GM18505 (cell line): ENCODE results near the gene ACP6.
"Not testable (repeated sequence)": the region's sequence is repeated elsewhere in the genome, so short reads cannot be mapped to it uniquely, and the experiment has no call there.

Experiments
- ATAC-seq: cut with Tn5 transposase; IDR thresholded peaks from one replicate; pipeline ENCODE4 v1.9.1; 2021; ENCODE audit not compliant: unreplicated experiment
- POLR2A ChIP-seq: IDR thresholded peaks from 4 replicates; pipeline ENCODE4 v1.6.1; 2011; ENCODE audit warnings: borderline replicate concordance; ENCODE audit not compliant: insufficient read depth, insufficient read length; ENCODE audit errors: extremely low read depth

The ACP6 gene

DNA sequence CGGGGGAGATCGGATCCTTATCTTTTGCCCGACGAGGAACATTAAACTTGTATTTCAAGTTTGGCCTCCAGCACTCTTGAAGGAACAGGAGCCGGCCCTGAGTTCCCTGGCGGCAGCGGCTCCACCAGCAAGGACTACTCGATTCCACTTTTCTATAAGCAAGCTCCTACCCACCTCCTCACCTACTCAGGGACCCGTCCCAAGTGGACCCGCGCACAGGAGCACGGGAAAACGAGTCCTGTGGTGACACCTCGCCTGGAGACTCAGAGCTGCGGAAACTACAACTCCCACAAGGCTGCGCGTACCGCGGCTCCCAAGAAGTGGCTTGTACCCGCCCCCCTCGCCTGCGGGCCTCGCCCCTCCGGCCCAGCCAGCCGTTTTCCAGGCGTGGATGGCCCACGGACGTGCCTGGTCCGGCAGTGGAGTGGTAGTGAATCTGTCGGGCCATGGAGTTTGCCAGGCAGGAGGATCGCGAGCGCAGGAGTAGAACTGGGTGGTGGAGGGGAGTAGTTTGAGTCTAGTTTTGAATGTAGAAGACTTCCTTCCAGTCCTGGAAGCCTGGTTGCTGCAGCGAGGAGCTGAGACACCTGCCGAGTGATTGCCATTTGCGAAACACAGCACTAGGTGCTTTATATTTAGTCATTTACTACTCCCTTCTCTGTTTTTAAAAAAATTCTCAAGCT, at the start of gene ACP6:
Gene ACP6, minus strand, starts transcription at position 206 of the 683 bp plus-strand sequence. CDS start 476 bp downstream, outside the sequence.
- peak; percentile 45 for TF ChIP-seq POLR2A
- peak; percentile 93 for ATAC-seq

DNA sequence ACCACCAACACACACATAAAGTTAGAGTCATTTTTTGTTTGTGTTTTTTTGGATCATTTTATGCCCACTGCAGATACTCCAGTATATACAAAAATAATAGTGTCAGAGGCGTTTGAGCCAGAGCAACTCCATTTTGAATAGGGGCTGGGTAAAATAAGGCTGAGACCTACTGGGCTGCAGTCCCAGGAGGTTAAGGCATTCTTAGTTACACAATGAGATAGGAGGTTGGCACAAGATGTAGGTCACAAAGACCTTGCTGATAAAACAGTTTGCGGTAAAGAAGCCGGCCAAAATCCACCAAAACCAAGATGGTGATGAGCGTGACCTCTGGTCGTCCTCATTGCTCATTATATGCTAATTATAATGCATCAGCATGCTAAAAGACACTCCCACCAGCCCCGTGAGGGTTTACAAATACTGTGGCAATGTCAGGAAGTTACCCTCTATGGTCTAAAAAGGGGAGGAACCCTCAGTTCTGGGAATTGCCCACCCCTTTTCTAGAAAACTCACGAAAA, 49.4 kb upstream of the ACP6 start:
- no peak for TF ChIP-seq POLR2A
- no peak for ATAC-seq

DNA sequence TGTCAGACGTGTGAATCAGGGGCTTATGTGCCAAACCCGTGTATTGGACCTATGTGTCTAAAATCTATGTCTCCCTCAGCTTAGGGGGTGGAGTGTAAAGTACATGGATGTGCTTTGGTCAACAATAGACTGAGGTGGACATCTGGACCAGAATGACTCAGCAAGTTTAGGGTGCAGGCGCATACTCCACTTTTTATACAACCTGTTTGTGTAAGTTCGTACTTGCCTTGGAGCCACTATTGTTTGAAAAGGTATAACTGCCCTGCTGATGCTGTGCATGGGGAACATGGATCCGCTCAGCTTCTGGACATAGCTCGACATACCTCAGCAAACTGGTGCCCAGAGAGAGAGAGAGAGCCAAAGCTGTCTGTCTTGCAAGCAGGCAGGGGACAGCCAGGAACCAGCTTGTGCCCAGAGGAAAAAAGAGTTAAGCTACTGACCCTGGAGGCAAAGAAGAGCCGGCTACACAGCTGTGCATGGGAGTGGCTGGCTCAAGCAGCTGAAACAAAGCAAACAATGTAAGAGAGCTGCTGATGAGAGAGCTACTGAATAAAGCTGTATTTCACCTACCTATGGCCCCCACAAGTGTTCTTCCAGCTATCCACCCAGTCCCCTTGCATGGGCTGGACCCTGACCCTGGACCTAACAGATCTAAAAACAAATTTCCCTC, 48.8 kb upstream of the ACP6 start:
- no peak for TF ChIP-seq POLR2A

DNA sequence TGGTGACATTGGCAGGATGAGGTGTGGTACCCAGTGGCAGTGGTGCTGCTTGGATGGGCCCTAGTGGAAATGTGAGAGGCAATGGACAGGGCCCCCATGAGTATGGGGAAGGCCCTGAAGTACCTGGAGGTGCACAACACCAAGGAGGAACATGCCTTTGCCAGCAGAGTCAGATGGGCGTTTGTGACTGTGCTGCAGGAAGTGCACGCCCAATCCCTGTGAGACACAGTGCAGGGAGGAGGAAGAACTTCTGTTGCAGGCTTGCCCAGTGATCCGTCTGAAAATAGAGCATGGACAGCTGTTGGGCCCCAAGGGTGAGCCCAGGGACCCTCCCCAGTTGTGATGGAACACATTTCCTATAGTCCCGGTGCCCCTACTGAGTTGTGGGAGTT, 47.4 kb upstream of the ACP6 start:
- no peak for ATAC-seq
- TF ChIP-seq POLR2A = no peak

More for the DNA sequence above, 48.8 kb upstream of the ACP6 start:
- no peak for ATAC-seq

DNA sequence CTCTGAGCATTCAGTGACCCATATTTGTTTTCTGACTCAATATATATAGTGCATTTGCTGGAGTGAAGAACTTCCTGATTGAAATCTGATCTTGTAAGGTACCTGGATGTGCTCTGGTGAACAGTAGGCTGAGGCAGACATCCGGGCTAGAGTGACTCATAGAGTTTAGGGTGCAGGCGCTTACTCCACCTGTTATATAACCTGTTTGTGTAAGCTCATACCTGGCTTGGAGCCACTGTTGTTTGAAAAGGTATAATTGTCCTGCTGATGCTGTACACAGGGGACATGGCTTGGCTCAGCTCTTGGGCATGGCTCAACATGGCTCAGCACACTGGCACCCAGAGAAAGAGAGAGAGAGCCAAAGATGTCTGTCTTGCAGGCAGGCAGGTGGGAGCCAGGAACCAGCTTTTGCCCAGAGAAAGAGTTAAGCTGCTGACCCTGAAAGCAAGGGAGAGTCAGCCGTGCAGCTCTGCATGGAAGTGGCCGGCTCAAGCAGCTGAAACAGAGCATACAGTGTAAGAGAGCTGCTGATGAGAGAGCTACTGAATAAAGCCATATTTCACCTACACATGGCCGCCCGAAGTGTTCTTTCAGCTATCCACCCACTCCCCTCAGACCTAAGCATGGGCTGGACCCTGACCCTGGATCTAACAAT, 46.9 kb upstream of the ACP6 start:
- no peak for TF ChIP-seq POLR2A
- ATAC-seq = no peak

DNA sequence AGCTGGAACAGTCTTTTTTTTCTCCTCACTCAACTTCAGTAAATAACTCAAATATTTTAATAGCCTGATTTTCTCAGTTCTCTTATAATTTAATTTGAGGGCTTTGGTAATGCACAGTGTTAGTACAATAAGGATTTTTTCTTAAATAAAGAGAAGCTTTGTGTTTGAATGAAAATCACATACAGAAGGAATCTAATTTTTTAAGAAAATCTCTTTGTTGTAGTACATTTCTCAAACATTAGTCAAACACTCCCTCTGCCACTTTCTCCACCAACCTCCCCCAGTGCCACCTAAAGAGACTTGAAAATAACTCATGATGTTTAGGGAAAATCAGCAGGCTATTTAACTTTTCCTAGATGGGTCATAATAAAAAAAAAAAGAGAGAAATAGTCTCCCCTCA, 42.3 kb upstream of the ACP6 start:
- no peak for TF ChIP-seq POLR2A
- ATAC-seq = no peak

DNA sequence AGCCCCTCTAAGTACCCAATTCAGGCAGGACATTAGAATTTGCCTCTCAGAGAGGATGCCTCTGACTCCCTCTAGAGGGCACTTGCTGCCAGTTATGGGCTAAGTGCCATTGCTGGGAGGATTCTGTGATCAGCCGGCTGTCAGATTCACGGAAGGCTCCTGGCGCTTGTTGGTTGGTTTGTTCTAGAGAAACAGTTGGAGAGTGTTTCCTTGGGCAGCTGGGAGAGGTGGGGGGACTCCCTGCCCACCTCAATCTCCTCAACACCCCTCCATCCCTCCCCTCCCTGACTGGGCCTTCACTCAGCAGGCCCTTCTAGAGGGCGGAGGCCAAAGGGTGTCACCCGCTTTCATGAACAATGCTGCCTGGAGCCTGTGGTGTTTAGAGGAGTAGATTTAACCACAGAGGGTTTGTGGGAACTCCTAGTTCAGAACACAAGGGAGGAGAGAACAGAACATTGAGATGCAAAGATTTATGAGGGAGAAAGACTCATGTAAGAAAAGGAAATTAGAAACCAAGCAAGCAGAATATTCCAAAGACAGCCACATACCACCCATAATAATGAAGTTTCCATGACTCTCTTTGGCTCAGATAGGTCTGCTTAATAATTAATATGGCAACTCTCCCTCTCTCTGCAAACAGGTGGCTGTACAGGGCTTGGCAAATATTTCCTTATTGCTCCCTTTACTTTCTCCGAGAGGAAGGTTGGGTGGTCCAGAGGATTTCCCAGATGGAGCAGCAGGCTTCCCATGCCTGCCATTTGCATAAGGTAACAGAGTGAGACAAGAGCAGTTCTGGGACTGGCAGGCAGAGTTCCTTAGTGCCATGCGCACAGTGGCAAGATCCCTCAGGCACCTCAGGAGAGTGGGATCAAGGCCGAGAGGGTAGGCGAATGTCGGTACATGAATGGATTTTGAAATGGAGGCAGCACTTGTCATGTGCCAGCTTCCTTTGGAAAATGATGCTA, 30.0 kb upstream of the ACP6 start:
- ATAC-seq = no peak
- TF ChIP-seq POLR2A = no peak

DNA sequence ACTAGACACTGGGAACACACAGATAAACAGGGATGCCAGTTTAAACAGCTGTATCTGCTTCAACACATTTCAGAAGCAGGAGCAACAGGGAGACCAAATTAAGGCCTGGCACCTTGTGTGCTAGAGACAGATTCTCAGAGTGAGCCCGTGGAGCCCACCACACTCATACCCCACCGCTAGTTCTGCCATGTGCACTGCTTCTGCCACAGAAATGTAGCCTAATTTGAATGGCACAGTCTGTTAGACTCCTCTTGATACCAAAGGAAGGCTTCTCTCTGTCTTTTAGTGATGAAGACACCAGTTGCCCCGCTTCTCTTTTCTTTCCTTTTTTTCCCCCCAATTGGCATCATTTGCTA, 29.3 kb upstream of the ACP6 start:
- no peak for ATAC-seq
- TF ChIP-seq POLR2A = no peak

DNA sequence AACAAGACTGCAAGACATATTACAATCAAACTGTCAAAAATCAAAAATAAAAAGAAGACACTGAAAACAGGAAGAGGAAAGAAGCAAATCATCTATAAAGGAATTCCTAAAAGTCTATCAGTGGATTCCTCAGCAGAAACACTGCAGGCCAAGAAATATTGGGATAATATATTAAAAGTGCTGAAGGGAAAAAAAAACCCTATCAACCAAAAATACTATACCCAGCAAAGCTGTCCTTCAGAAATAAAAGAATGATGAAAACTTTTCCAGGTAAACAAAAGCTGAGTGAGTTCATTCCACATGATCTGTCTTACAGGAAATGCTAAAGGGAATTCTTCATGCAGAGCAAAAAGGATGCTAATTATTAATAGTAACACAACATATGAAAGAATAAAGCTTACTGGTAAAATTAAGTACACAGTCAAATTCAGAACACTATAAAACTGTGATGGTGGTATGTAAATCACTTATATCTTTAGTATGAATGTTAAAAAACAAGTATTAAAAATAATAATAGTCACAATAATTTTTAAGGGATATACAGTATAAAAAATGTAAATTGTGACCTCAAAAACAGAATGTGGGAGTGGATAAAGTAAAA, 12.9 kb upstream of the ACP6 start:
- TF ChIP-seq POLR2A = no peak
- no peak for ATAC-seq

DNA sequence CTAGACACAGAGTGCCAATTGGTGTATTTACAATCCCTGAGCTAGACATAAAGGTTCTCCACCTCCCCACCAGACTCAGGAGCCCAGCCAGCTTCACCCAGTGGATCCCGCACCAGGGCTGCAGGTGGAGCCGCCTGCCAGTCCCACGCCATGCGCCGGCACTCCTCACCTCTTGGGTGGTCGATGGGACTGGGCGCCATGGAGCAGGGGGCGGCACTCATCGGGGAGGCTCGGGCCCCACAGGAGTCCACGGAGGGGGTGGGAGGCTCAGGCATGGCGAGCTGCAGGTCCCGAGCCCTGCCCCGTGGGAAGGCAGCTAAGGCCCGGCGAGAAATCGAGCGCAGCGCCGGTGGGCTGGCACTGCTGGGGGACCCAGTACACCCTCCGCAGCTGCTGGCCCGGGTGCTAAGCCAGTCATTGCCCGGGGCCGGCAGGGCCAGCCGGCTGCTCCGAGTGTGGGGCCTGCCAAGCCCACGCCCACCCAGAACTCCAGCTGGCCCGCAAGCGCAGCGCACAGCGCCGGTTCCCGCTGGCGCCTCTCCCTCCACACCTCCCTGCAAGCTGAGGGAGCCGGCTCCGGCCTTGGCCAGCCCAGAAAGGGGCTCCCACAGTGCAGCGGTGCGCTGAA, 10.4 kb upstream of the ACP6 start:
- ATAC-seq = not testable (repeated sequence)

DNA sequence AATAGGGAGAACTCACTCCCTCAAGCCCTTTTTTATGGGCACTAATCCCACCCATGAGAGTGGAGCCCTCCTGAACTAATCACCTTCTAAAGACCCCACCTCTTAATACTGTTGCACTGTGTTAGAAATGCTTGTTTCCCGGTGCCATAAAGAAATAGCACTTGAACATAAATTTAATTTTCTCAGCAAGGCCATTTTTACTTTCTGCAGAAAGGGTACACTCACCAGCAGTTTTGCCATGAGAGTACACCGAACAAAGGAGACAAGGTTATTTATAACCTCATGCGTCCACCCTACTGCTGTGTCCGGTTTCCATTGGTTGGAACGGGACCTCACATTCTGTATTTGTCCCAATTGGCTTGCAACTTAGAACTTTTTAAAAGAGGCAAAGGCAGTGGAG, 7.4 kb upstream of the ACP6 start:
- not testable (repeated sequence) for ATAC-seq

DNA sequence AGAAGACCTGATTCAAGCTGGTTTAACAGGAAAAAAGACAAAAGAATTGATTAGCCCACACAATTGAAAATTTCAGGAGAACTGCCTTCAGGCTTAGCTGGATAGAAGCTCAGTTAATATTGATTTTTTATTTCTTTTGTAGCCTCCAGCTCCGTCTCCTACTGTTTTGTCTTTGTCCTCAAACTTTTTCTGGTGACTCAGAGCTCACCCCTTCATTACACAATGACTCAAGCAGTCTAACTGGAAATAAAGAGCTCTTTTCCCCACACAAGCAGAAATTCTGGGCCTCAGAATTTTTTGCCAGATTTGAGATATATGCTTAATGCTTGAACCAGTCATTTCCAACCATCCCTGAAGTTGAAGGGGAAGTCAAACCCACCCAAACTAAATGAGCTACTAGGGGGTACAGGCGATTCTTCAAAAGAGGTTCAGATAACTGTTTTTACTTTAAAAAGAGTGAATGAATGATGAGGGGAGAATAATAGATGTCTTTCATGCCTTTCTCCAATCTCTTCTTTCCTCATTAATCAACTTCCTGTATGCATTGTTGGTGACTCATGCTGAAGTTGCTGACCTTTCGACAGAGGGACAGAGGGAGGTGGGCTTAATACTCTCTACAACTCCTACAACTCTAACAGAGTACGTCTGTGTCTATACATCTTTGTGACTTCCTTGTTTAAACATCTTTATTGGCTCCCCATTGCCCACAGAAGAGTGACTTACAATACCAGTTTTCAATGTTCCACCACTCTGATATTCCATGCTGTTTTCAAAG, 6.2 kb upstream of the ACP6 start:
- ATAC-seq = no peak
- no peak for TF ChIP-seq POLR2A
